Amniotic epithelial cell (primary cell): ENCODE measurements around the gene PCDHA7.
"Not testable (repeated sequence)": the region's sequence is repeated elsewhere in the genome, so short reads cannot be mapped to it uniquely, and the experiment has no call there.

Experiments used
- DNase-seq: peaks from one replicate; pipeline ENCODE4 v3.0.0-alpha.2; 2010; ENCODE audit warnings: low read depth

PCDHA7 gene, protein sequence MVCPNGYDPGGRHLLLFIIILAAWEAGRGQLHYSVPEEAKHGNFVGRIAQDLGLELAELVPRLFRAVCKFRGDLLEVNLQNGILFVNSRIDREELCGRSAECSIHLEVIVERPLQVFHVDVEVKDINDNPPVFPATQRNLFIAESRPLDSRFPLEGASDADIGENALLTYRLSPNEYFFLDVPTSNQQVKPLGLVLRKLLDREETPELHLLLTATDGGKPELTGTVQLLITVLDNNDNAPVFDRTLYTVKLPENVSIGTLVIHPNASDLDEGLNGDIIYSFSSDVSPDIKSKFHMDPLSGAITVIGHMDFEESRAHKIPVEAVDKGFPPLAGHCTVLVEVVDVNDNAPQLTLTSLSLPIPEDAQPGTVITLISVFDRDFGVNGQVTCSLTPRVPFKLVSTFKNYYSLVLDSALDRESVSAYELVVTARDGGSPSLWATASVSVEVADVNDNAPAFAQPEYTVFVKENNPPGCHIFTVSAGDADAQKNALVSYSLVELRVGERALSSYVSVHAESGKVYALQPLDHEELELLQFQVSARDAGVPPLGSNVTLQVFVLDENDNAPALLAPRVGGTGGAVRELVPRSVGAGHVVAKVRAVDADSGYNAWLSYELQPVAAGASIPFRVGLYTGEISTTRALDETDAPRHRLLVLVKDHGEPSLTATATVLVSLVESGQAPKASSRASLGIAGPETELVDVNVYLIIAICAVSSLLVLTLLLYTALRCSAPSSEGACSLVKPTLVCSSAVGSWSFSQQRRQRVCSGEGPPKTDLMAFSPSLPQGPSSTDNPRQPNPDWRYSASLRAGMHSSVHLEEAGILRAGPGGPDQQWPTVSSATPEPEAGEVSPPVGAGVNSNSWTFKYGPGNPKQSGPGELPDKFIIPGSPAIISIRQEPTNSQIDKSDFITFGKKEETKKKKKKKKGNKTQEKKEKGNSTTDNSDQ

DNA sequence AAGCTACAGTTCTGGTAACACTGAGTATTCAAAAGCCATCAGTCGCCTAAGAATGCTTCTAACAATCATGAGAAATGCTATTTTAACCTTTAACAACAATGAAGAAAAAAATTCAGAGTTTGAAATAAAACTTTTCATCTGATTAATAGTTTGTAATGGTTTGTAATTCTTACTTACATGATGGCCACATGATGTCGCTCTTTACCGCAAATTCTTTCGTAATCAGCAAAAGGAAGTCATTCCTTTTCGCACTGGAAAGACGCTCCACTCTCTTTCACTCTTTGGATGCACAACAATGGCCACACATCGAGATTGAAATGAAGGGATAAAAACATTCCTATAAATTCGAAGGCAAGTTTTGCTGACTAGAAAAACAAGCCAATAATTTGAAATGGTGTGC is at the start of gene PCDHA7:
Gene PCDHA7, plus strand, starts transcription at position 277 of the 400 bp plus-strand sequence. Its CDS starts 115 bp downstream, at position 392.
- DNase-seq: peak; percentile 0

DNA sequence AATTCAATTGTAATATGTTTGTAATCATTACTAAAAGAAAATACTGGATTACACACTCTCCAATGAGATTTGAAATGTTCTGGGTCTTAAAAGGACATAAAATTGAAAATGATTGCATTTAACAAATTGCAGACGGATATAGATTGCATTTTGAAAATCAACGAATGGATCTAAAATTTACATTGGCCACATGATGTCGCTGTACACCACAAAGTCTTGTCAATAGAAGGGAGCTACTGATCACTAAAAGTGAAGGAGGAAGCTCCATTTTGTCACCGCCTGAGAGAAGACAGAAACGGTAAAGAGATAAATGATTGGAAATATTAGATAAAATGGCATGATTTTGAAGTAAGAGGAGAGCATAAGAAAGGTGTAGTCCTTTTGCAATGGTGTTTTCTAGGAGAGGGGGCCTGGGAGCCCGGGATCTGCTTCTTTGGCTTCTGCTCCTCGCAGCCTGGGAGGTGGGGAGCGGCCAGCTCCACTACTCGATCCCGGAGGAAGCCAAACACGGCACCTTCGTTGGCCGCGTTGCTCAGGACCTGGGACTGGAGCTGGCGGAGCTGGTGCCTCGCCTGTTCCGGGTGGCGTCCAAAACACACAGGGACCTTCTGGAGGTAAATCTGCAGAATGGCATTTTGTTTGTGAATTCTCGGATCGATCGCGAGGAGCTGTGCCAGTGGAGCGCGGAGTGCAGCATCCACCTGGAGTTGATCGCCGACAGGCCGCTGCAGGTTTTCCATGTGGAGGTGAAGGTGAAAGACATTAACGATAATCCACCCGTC is 48.0 kb upstream of the PCDHA7 start, which contains the start of gene PCDHA1:
Gene PCDHA1, plus strand, starts transcription at position 236 of the 782 bp plus-strand sequence.
- DNase-seq: no peak

DNA sequence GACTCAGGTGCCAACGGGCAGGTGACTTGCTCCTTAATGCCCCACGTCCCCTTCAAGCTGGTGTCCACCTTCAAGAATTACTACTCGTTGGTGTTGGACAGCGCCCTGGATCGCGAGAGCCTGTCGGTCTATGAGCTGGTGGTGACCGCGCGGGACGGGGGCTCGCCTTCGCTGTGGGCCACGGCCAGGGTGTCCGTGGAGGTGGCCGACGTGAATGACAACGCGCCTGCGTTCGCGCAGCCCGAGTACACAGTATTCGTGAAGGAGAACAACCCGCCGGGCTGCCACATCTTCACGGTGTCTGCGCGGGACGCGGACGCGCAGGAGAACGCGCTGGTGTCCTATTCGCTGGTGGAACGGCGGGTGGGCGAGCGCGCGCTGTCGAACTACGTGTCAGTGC is 46.6 kb upstream of the PCDHA7 start:
- DNase-seq: not testable (repeated sequence)

DNA sequence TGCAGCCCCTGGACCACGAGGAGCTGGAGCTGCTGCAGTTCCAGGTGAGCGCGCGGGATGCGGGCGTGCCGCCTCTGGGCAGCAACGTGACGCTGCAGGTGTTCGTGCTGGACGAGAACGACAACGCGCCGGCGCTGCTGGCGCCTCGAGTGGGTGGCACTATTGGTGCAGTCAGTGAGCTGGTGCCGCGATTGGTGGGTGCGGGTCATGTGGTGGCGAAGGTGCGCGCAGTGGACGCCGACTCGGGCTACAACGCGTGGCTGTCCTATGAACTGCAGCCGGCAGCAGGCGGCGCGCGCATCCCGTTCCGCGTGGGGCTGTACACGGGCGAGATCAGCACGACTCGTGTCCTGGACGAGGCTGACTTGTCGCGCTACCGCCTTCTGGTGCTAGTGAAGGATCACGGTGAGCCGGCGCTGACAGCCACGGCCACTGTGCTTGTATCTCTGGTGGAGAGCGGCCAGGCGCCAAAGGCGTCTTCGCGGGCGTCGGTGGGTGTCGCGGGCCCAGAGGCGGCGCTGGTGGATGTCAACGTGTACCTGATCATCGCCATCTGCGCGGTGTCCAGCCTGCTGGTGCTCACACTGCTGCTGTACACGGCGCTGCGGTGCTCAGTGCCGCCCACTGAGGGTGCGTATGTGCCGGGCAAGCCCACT is 46.1 kb upstream of the PCDHA7 start:
- not testable (repeated sequence) for DNase-seq

DNA sequence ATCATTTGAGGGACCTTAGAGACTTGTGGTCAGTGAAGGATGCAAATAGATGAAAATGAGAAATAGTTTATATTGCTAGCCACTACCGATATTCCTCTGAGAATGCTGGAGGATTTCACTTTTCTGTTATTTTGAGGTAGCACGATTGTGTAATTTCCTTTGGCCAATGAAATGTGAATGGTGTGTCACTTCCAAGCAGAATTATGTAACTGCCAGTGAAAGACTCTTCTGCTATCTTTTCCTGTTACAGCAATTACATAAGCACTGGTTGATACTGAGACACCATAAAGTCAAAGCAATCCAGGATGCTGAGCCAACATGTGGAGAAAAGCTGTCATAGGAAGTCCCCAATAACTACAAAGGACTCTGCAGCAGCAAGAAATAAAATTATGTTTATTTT is 43.0 kb upstream of the PCDHA7 start:
- DNase-seq: no peak

DNA sequence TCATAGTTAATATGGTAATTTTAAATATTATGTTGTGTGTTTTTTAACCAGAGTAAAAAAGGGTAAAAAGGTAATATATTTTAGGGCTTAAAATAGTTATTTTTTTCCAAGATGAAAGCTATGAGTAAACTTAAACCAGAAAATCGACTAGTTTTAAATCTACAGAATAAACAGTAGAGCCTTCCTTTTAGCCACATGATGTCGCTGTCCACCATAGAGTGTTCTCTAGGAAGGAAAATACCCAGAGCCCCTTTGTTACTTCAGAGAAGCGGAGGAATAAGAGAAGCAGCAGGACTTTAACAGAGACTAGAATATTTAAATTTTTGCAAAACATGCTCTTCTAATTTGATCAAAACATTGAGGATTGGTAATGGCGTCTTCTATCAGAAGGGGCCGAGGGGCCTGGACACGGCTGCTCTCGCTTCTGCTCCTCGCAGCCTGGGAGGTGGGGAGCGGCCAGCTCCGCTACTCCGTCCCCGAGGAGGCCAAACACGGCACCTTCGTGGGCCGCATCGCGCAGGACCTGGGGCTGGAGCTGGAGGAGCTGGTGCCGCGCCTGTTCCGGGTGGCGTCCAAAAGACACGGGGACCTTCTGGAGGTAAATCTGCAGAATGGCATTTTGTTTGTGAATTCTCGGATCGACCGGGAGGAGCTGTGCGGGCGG is 39.3 kb upstream of the PCDHA7 start, which contains the start of gene PCDHA2:
Gene PCDHA2, plus strand, starts transcription at position 258 of the 664 bp plus-strand sequence.
- no peak for DNase-seq

DNA sequence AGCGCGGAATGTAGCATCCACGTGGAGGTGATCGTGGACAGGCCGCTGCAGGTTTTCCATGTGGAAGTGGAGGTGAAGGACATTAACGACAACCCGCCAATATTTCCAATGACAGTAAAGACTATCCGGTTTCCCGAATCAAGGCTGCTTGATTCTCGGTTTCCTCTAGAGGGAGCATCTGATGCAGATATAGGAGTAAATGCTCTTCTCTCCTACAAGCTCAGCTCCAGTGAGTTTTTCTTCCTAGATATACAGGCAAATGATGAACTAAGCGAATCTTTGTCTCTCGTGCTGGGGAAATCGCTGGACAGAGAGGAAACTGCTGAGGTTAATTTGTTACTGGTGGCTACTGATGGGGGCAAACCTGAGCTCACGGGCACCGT is 38.8 kb upstream of the PCDHA7 start:
- DNase-seq: no peak

DNA sequence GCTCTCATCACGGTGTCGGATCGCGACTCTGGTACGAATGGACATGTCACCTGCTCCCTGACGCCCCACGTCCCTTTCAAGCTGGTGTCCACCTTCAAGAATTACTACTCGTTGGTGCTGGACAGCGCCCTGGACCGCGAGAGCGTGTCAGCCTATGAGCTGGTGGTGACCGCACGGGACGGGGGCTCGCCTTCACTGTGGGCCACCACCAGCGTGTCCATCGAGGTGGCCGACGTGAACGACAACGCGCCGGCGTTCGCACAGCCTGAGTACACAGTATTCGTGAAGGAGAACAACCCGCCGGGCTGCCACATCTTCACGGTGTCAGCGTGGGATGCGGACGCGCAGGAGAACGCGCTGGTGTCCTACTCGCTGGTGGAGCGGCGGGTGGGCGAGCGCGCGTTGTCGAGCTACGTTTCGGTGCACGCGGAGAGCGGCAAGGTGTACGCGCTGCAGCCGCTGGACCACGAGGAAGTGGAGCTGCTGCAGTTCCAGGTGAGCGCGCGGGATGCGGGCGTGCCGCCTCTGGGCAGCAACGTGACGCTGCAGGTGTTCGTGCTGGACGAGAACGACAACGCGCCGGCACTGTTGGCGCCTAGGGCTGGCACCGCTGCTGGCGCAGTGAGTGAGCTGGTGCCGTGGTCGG is 37.9 kb upstream of the PCDHA7 start:
- DNase-seq: not testable (repeated sequence)

DNA sequence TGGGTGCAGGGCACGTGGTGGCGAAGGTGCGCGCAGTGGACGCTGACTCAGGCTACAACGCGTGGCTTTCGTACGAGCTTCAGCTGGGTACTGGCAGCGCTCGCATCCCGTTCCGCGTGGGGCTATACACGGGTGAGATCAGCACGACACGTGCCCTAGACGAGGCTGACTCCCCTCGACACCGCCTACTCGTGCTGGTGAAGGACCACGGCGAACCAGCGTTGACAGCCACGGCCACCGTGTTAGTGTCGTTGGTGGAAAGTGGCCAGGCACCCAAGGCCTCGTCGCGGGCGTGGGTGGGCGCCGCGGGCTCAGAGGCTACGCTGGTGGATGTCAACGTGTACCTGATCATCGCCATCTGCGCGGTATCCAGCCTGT is 37.4 kb upstream of the PCDHA7 start:
- no peak for DNase-seq

DNA sequence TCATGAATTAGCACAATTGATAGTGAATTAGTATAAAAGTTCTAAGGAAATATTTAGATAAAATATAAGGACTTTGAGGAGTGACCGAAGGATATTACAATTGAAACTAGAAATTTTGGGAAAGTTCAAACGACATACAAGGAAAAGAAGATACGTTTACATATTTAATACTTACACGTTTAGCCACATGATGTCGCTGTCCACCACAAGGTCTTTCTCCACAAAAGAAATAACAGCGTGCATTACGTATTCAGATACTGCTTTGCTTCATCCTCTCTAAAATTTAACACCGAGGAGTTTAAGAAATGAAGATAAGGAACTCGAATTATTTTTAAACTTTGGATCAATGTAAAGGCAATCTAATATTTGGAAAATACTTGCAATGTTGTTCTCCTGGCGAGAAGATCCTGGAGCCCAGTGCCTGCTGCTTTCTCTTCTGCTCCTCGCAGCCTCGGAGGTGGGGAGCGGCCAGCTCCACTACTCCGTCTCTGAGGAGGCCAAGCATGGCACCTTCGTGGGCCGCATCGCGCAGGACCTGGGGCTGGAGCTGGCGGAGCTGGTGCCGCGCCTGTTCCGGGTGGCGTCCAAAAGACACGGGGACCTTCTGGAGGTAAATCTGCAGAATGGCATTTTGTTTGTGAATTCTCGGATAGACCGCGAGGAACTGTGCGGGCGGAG is 33.1 kb upstream of the PCDHA7 start, which contains the start of gene PCDHA3:
Gene PCDHA3, plus strand, starts transcription at position 242 of the 678 bp plus-strand sequence.
- DNase-seq: peak; percentile 7

DNA sequence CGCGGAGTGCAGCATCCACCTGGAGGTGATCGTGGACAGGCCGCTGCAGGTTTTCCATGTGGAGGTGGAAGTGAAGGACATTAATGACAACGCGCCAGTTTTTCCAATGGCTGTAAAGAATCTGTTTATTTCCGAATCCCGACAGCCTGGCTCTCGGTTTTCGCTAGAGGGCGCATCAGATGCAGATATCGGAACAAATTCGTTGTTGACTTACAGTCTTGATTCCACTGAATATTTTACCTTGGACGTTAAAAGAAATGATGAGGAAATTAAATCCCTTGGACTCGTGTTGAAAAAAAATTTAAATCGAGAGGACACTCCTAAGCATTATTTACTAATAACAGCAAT is 32.6 kb upstream of the PCDHA7 start:
- no peak for DNase-seq

DNA sequence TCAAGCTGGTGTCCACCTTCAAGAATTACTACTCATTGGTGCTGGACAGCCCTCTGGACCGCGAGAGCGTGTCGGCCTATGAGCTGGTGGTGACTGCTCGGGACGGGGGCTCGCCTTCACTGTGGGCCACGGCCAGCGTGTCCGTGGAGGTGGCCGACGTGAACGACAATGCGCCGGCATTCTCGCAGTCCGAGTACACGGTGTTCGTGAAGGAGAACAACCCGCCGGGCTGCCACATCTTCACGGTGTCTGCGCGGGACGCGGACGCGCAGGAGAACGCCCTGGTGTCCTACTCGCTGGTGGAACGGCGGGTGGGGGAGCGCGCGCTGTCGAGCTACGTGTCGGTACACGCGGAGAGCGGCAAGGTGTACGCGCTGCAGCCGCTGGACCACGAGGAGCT is 31.7 kb upstream of the PCDHA7 start:
- DNase-seq: not testable (repeated sequence)

DNA sequence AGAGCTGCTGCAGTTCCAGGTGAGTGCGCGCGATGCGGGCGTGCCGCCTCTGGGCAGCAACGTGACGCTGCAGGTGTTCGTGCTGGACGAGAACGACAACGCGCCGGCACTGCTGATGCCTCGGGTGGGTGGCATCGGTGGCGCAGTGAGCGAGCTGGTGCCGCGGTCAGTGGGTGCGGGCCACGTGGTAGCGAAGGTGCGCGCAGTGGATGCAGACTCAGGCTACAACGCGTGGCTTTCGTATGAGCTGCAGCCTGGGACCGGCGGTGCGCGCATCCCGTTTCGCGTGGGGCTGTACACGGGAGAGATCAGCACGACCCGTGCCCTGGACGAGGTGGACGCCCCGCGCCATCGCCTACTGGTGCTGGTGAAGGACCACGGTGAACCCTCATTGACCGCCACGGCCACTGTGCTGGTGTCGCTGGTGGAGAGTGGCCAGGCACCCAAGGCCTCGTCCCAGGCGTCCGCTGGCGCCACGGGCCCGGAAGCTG is 31.2 kb upstream of the PCDHA7 start:
- no peak for DNase-seq

DNA sequence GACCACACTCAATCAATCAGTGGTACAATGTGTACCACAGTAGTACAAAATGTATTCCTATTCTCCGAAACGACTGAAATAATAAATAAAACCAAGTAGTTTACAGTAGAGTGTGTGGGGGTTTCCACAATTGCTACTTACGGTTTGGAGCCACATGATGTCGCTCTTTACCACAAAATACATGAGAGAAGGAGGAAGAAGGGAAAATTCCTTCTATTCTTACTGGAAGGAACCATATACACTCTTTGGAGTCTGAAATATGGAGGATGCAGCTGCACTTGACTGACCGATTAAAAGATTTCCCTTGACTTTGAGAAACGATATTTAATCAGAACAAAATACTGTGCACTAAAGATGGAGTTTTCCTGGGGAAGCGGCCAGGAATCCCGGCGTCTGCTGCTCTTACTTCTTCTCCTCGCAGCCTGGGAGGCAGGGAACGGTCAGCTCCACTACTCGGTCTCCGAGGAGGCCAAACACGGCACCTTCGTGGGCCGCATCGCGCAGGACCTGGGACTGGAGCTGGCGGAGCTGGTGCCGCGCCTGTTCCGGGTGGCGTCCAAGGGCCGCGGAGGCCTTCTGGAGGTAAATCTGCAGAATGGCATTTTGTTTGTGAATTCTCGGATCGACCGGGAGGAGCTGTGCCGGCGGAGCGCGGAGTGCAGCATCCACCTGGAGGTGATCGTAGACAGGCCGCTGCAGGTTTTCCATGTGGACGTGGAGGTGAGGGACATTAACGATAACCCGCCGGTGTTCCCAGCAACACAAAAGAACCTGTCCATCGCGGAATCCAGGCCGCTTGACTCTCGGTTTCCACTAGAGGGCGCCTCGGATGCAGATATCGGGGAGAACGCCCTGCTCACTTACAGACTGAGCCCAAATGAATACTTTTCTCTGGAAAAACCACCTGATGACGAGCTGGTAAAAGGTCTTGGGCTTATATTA is 27.0 kb upstream of the PCDHA7 start, which contains the start of gene PCDHA4:
Gene PCDHA4, plus strand, starts transcription at position 235 of the 942 bp plus-strand sequence.
- DNase-seq: peak; percentile 2

DNA sequence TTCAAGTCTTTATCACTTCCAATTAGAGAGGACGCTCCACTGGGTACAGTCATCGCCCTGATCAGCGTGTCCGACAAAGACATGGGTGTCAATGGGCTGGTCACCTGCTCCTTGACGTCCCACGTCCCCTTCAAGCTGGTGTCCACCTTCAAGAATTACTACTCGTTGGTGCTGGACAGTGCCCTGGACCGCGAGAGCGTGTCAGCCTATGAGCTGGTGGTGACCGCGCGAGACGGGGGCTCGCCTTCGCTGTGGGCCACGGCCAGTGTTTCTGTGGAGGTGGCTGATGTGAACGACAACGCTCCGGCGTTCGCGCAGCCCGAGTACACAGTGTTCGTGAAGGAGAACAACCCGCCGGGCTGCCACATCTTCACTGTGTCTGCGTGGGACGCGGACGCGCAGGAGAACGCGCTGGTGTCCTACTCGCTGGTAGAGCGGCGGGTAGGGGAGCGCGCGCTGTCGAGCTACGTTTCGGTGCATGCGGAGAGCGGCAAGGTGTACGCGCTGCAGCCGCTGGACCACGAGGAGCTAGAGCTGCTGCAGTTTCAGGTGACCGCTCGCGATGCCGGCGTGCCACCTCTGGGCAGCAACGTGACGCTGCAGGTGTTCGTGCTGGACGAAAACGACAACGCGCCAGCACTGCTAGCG is 25.7 kb upstream of the PCDHA7 start:
- DNase-seq: not testable (repeated sequence)

DNA sequence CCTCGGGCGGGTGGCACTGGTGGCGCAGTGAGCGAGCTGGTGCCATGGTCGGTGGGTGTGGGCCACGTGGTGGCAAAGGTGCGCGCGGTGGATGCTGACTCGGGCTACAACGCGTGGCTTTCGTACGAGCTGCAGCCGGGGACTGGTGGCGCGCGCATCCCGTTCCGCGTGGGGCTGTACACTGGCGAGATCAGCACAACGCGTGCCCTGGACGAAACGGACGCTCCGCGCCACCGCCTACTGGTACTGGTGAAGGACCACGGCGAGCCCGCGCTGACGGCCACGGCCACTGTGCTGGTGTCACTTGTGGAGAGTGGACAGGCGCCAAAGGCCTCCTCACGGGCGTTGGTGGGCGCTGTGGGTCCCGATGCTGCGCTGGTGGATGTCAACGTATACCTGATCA is 25.2 kb upstream of the PCDHA7 start:
- no peak for DNase-seq

DNA sequence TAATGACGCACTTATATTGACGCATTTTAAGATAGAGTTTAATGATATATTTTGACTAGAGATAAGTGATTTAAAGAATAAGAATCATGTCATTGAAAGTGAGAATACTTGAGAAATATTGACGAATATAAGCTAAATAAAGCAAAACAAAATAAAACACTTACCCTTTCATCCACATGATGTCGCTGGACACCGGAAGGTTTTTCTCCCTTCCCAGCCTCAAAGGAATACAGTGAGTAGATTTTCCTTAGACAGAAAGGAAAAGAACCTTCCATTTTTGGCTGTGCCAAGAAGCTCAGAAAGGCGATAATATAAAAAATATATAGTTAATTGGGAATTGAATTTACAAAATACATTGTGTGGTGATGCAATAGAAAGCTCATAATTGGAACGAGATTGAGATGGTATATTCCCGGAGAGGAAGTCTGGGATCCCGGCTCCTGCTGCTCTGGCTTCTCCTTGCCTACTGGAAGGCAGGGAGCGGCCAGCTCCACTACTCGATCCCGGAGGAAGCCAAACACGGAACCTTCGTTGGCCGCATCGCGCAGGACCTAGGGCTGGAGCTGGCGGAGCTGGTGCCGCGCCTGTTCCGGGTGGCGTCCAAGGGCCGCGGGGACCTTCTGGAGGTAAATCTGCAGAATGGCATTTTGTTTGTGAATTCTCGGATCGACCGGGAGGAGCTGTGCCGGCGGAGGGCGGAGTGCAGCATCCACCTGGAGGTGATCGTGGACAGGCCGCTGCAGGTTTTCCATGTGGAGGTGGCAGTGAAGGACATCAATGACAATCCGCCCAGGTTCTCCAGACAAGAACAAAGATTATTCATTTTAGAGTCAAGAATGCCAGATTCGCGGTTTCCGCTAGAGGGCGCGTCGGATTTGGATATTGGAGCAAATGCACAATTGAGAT is 12.4 kb upstream of the PCDHA7 start, which contains the start of gene PCDHA5:
Gene PCDHA5, plus strand, starts transcription at position 239 of the 906 bp plus-strand sequence.
- DNase-seq: no peak
